HFFc6 (cell line): Measurements from ENCODE around the gene BAIAP2L1. TPM values are rescaled to one million over a fixed set of nuclear protein-coding genes. Genes with fewer than 3 reads are reported as not detected.

Experiments used
- DNase-seq: peaks from one replicate; pipeline ENCODE4 v3.0.0-alpha.2; 2018
- H3K27ac Mint-ChIP-seq: 2 replicates; pipeline ENCODE4 v1.8.0; 2020; ENCODE audit warnings: mild to moderate bottlenecking, mixed read lengths
- H3K27me3 Mint-ChIP-seq: 2 replicates; pipeline ENCODE4 v1.8.0; 2021; ENCODE audit warnings: mild to moderate bottlenecking, moderate library complexity, mixed read lengths; ENCODE audit not compliant: insufficient read depth
- H3K36me3 Mint-ChIP-seq: 2 replicates; pipeline ENCODE4 v1.8.0; 2021; ENCODE audit warnings: low read depth, mixed read lengths
- H3K4me1 Mint-ChIP-seq: 2 replicates; pipeline ENCODE4 v1.8.0; 2020; ENCODE audit warnings: low read depth, mixed read lengths
- H3K4me3 Mint-ChIP-seq: 2 replicates; pipeline ENCODE4 v1.8.0; 2020; ENCODE audit warnings: mild to moderate bottlenecking, moderate library complexity, mixed read lengths
- H3K9me3 Mint-ChIP-seq: 2 replicates; pipeline ENCODE4 v1.8.0; 2020; ENCODE audit warnings: mild to moderate bottlenecking, mixed read lengths
- total RNA-seq, 6 experiments: library from RNA; stranded (reverse); fragmentation: NEBNext Ultra II Directional; extraction: Animal tissue kit (Norgen Biotek cat#: 25700); gene quantifications; 2 replicates in 1 of 6; 3 replicates in 5 of 6; pipeline ENCODE4 v1.2.3, GENCODE V29; 2021
- TF ChIP-seq, protein P1 (sequence below): fragments of 200-600 bp; sonication (generic); IDR thresholded peaks from 2 replicates; pipeline ENCODE4 v1.5.0; 2021; ENCODE audit warnings: antibody characterized with exemption, mild to moderate bottlenecking

BAIAP2L1 gene
- total RNA-seq, 6 experiments from 2014 or later: 12.9 to 17.5 (median 14.2) TPM

DNA sequence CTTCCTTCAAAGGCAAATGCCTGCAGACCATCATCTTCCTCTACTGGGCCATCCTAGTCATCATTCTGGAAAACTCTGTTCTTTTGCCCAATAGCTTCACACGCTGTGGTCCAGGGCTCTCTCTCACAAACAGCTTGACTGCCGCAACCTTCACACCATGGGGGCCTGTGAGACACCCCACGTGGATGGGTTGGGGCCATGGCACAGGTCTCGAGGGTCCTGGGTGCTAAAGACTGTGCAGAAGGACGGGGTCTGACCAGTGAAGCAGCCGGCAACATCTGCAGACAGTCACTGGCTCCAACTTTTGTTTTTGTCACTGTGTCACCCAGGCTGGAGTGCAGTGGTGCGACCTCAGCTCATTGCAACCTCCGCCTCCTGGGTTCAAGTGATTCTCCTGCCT is 91.3 kb downstream of the BAIAP2L1 start:
- Mint-ChIP-seq H3K27me3 (no peaks in the 10 kb centered on the region; the same call in 1 of the 2 replicates), H3K9me3 (no peaks in the 10 kb centered on the region), H3K4me1 (no peaks in the 10 kb centered on the region), H3K27ac (no peak overlapping the region), H3K4me3 (no peak overlapping the region), H3K36me3 (peaks cover 31% of the 10 kb centered on the region)
- DNase-seq: no peak
- TF ChIP-seq, protein P1, sequence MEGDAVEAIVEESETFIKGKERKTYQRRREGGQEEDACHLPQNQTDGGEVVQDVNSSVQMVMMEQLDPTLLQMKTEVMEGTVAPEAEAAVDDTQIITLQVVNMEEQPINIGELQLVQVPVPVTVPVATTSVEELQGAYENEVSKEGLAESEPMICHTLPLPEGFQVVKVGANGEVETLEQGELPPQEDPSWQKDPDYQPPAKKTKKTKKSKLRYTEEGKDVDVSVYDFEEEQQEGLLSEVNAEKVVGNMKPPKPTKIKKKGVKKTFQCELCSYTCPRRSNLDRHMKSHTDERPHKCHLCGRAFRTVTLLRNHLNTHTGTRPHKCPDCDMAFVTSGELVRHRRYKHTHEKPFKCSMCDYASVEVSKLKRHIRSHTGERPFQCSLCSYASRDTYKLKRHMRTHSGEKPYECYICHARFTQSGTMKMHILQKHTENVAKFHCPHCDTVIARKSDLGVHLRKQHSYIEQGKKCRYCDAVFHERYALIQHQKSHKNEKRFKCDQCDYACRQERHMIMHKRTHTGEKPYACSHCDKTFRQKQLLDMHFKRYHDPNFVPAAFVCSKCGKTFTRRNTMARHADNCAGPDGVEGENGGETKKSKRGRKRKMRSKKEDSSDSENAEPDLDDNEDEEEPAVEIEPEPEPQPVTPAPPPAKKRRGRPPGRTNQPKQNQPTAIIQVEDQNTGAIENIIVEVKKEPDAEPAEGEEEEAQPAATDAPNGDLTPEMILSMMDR: no peak

DNA sequence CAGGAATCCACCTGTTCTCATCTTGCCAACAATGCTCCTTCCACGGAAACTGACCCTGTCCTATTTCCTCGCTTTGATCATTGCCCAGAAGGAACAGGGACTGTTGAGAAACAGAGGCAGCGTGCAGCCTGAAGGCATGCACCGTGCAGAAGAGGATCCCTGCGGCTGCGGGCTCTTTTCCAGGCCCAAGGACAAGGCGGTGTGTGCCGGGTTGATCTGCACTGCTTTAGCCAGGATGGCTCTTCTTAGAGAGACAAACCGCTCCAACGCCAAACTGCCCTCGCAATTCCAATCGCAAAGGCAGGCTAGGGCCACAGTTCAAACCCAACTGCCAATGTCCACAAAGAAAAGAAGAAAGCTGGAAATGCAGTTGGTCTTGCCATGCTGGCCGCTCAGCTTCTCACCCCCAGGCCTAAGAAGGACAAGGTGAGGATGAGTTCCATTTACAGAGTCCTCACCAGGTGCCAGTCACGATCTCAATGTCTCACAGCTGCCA is 92.9 kb downstream of the BAIAP2L1 start:
- H3K4me1 Mint-ChIP-seq: no peaks in the 10 kb centered on the region
- no peaks in the 10 kb centered on the region; the same call in 1 of the 2 replicates for H3K27me3 Mint-ChIP-seq
- no peak for DNase-seq
- no peak overlapping the region for H3K27ac Mint-ChIP-seq
- H3K36me3 Mint-ChIP-seq: peaks cover 35% of the 10 kb centered on the region
- H3K9me3 Mint-ChIP-seq: no peaks in the 10 kb centered on the region
- TF ChIP-seq, protein P1: no peak
- no peak overlapping the region for H3K4me3 Mint-ChIP-seq

DNA sequence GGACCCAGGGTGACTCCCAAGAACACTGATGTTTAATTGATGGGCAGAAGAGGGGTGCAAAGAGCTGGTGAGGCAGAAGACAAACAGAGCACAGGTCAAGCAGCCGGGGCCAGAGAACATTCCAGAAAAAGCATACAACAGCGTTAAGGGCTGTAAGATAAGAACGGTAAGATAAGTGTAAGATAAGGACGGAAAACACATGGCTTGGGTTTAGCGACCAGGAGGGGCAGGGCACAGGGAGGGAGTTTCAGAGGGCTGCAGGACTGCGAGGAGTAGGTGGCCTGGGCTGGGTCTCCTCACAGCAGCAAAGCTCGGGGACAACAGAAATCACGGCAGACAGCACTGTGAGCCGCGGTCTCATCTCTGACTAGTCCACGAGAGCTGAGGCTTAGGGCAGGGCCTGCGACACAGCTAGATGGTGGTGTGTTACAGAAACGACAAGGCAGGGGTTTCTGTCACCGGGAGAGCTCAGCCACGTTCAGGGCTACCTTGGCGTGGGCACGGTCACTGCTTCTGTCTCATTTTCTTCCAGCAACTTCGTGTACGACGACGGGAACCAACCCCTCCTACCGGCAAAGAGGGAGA is 94.8 kb downstream of the BAIAP2L1 start:
- Mint-ChIP-seq H3K36me3 (peaks cover 29% of the 10 kb centered on the region), H3K27ac (no peak overlapping the region)
- TF ChIP-seq, protein P1: no peak

DNA sequence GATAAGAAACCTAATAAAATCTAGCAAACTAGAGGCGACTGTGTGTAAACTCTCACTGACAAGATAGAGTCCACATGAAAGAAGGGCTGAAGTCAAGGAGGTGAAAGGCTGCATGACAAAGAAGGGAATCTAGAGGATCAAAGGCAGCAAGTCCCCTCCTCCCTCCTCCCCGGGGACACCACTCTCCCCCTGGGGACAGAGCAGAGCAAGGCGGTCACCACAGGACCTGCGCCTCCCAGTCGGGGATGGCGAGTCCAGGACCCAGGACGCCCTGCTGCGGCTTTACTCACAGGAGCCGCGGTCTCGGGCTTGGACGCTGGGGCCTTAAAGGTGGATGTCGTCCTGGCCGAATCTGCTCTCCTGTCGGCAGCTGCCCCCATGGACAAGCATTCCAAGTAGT is 97.0 kb downstream of the BAIAP2L1 start:
- DNase-seq: no peak
- no peaks in the 10 kb centered on the region for H3K4me1 Mint-ChIP-seq
- TF ChIP-seq, protein P1: no peak
- H3K4me3 Mint-ChIP-seq: no peak overlapping the region
- peaks cover 28% of the 10 kb centered on the region for H3K36me3 Mint-ChIP-seq
- no peaks in the 10 kb centered on the region for H3K9me3 Mint-ChIP-seq
- H3K27ac Mint-ChIP-seq: no peak overlapping the region
- no peaks in the 10 kb centered on the region; the same call in 1 of the 2 replicates for H3K27me3 Mint-ChIP-seq

More for the DNA sequence above, 94.8 kb downstream of the BAIAP2L1 start:
- Mint-ChIP-seq H3K27me3 (no peaks in the 10 kb centered on the region; the same call in 1 of the 2 replicates), H3K4me1 (no peaks in the 10 kb centered on the region), H3K4me3 (no peak overlapping the region), H3K9me3 (no peaks in the 10 kb centered on the region)
- DNase-seq: no peak

DNA sequence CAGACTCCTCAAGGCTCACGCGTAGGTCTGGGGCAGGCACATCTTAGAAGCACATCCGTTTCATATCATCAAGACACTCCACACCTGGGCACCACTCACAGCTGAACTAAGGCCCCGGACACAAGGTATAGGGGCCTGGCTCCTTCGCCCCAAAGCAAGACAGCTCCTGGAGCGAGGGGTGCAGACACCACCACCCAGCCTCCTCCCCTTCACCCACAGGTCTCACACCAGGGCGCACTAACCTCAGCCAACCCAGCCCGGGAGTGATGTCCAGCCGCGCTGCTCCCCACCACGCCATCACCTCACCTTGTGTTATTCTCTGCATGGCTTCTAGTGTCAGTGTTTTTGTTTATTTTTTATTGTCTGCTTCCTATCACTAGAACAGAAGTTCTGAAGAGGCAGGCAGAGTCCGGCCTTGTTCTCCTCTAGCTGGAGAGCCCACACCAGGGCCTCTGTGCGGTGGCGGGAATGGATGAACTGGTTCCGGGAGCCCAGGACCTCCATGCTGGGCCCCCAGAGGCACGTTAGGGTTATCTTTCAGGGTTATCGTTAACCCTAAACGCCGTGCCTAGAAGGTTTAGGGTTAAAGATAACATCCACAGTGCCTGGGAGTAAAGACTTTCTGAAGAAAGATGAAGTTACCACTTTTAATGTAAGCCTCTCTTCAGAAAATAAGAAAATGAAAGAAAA is 97.6 kb downstream of the BAIAP2L1 start:
- Mint-ChIP-seq H3K4me3 (no peak overlapping the region), H3K27ac (no peak overlapping the region), H3K9me3 (no peaks in the 10 kb centered on the region), H3K27me3 (no peaks in the 10 kb centered on the region; the same call in 1 of the 2 replicates), H3K36me3 (peaks cover 22% of the 10 kb centered on the region), H3K4me1 (no peaks in the 10 kb centered on the region)
- DNase-seq: no peak
- TF ChIP-seq, protein P1: no peak
